Liver (tissue), 9 donors: ENCODE results near the gene TMPRSS6. TPM values are rescaled to one million over a fixed set of nuclear protein-coding genes. Genes with fewer than 3 reads are reported as not detected.
A peak's percentile ranks its signal among the peaks of the same experiment; 100 is the strongest.

Experiments used
- DNase-seq: peaks from one replicate; pipeline ENCODE4 v3.0.0-alpha.2; 2017; ENCODE audit warnings: low spot score
- H3K27ac ChIP-seq, 2 donors: one replicate each; pipeline ENCODE4 v1.7.0; 2013; ENCODE audit warnings: inconsistent platforms in 2 of 2, low read length in 2 of 2, control low read depth in 1 of 2, low read depth in 1 of 2, mild to moderate bottlenecking in 1 of 2
- H3K27me3 ChIP-seq, 4 donors: one replicate each; pipeline versions ENCODE4 v1.6.1 to v1.7.0; 2013; ENCODE audit warnings: low read length in 3 of 4, inconsistent platforms in 1 of 4, mild to moderate bottlenecking in 1 of 4, moderate library complexity in 1 of 4; ENCODE audit not compliant: control insufficient read depth in 4 of 4, insufficient read depth in 4 of 4
- H3K36me3 ChIP-seq, 4 donors: one replicate each; pipeline versions ENCODE4 v1.6.1 to v1.7.0; 2013; ENCODE audit warnings: low read length in 3 of 4, mild to moderate bottlenecking in 3 of 4, low read depth in 1 of 4, moderate library complexity in 1 of 4; ENCODE audit not compliant: control insufficient read depth in 4 of 4, insufficient read depth in 3 of 4
- H3K4me1 ChIP-seq, 4 donors: one replicate each; pipeline versions ENCODE4 v1.6.1 to v1.7.0; 2013; ENCODE audit warnings: low read length in 3 of 4, mild to moderate bottlenecking in 3 of 4, moderate library complexity in 1 of 4; ENCODE audit not compliant: control insufficient read depth in 4 of 4, insufficient read depth in 4 of 4
- H3K4me3 ChIP-seq, 3 donors: one replicate each; pipeline versions ENCODE4 v1.6.1 to v1.7.0; 2013; ENCODE audit warnings: low read length in 3 of 3, control low read depth in 1 of 3, low read depth in 1 of 3, mild to moderate bottlenecking in 1 of 3
- H3K9ac ChIP-seq, 2 donors: one replicate each; pipeline ENCODE4 v1.7.0; 2013; ENCODE audit warnings: low read length in 2 of 2, mild to moderate bottlenecking in 2 of 2, moderate library complexity in 2 of 2, control low read depth in 1 of 2, low read depth in 1 of 2
- H3K9me3 ChIP-seq, 4 donors: one replicate each; pipeline versions ENCODE4 v1.6.1 to v1.7.0; 2013; ENCODE audit warnings: low read length in 3 of 4; ENCODE audit not compliant: control insufficient read depth in 4 of 4
- ATF3 ChIP-seq: IDR thresholded peaks from 2 replicates; pipeline ENCODE4 v1.6.1; 2016; ENCODE audit warnings: antibody characterized with exemption
- CTCF ChIP-seq: fragments of 150-350 bp; IDR thresholded peaks from 2 replicates; pipeline ENCODE4 v1.5.1; 2017; ENCODE audit warnings: improper control_type of control experiment, low read depth, low read length; ENCODE audit not compliant: missing input control
- EGR1 ChIP-seq, 2 donors: IDR thresholded peaks; 2 replicates each; pipeline ENCODE4 v1.6.1; 2016 to 2018; ENCODE audit warnings: antibody characterized with exemption in 2 of 2, low read depth in 2 of 2
- FOXA1 ChIP-seq: IDR thresholded peaks from 2 replicates; pipeline ENCODE4 v1.6.1; 2016; ENCODE audit warnings: antibody characterized with exemption
- FOXA2 ChIP-seq: IDR thresholded peaks from 2 replicates; pipeline ENCODE4 v1.6.1; 2016; ENCODE audit warnings: antibody characterized with exemption
- GABPA ChIP-seq, 2 donors: IDR thresholded peaks in 1 of 2; conservative IDR thresholded peaks in 1 of 2; 2 replicates each; pipeline ENCODE4 v1.6.1; 2016; ENCODE audit warnings: antibody characterized with exemption in 2 of 2, mild to moderate bottlenecking in 1 of 2, moderate library complexity in 1 of 2
- HNF4A ChIP-seq, 2 donors: conservative IDR thresholded peaks; 2 replicates each; pipeline ENCODE4 v1.6.1; 2016; ENCODE audit warnings: antibody characterized with exemption in 2 of 2, mild to moderate bottlenecking in 2 of 2
- HNF4G ChIP-seq: IDR thresholded peaks from 2 replicates; pipeline ENCODE4 v1.6.1; 2016; ENCODE audit warnings: antibody characterized with exemption
- JUND ChIP-seq, 2 donors: IDR thresholded peaks; 2 replicates each; pipeline ENCODE4 v1.6.1; 2016; ENCODE audit warnings: antibody characterized with exemption in 2 of 2
- MAX ChIP-seq: IDR thresholded peaks from 2 replicates; pipeline ENCODE4 v1.6.1; 2016; ENCODE audit warnings: antibody characterized with exemption
- NR2F2 ChIP-seq: IDR thresholded peaks from 2 replicates; pipeline ENCODE4 v1.6.1; 2016; ENCODE audit warnings: antibody characterized with exemption
- REST ChIP-seq: IDR thresholded peaks from 2 replicates; pipeline ENCODE4 v1.6.1; 2016; ENCODE audit warnings: antibody characterized with exemption, mild to moderate bottlenecking
- RXRA ChIP-seq, 2 donors: IDR thresholded peaks; 2 replicates each; pipeline ENCODE4 v1.6.1; 2017 to 2018; ENCODE audit warnings: antibody characterized with exemption in 2 of 2, mild to moderate bottlenecking in 1 of 2
- SP1 ChIP-seq: IDR thresholded peaks from 2 replicates; pipeline ENCODE4 v1.6.1; 2018; ENCODE audit warnings: antibody characterized with exemption, mild to moderate bottlenecking
- TAF1 ChIP-seq: conservative IDR thresholded peaks from 2 replicates; pipeline ENCODE4 v1.6.1; 2016; ENCODE audit warnings: antibody characterized with exemption, mild to moderate bottlenecking
- YY1 ChIP-seq: IDR thresholded peaks from 2 replicates; pipeline ENCODE4 v1.6.1; 2016; ENCODE audit warnings: antibody characterized with exemption, mild to moderate bottlenecking
- ZBTB33 ChIP-seq: IDR thresholded peaks from 2 replicates; pipeline ENCODE4 v1.6.1; 2016; ENCODE audit warnings: antibody characterized with exemption
- WGBS: extraction: QIAGEN DNeasy Blood & Tissue Kit; methylation state at CpG from one replicate; pipeline ENCODE4 v1.1.7; 2013; 5-methylcytosine and 5-hydroxymethylcytosine counted together
- polyA plus RNA-seq, 2 donors: library from polyadenylated mRNA; stranded (reverse) in 1 of 2; unstranded in 1 of 2; fragments of 200-250 nt in 1 of 2; fragments of >200 nt in 1 of 2; fragmentation: Nextera tagmentation in 1 of 2; extraction: Ambion mirVana in 1 of 2; gene quantifications; one replicate each; pipeline versions ENCODE4 v1.2.1 to v1.2.3, GENCODE V29; 2013 to 2015
- total RNA-seq, 2 donors: library from RNA; depleted of rRNA; stranded (reverse); fragments of >200 nt; gene quantifications; one replicate each; pipeline ENCODE4 v1.2.3, GENCODE V29; 2014
- donor health status: healthy.
- donor health status: healthy.
- donor health status: healthy.
- donor health status: healthy.
- donor health status: healthy.

TMPRSS6 gene
- total and polyA plus RNA-seq, 4 donors = 12.6 to 47.1 (median 39.9) TPM

- Histone ChIP-seq H3K27ac (no peak within 1 kb of the TSS), H3K4me3 (peak within 1 kb of the TSS; percentile 12 to 57 (median 20)), H3K9ac (no peak within 1 kb of the TSS), H3K27me3 (no peaks in the 10 kb centered on the region), H3K9me3 (no peaks in the 10 kb centered on the region), H3K36me3 (no peaks in the 10 kb centered on the region), H3K4me1 (peaks cover 0 to 9% (median 2%) of the 10 kb centered on the region in 4 donors)
- TF ChIP-seq RXRA (IDR thresholded peaks at IDR 0.05) = no peak
- no peak for TF ChIP-seq HNF4A (conservative IDR thresholded peaks at IDR 0.05)
- no peak for TF ChIP-seq EGR1 (IDR thresholded peaks at IDR 0.05; ENCODE audit: low read depth in 2 of 2)
- TF ChIP-seq NR2F2 = no peak
- TF ChIP-seq YY1 = no peak
- TF ChIP-seq CTCF = no peak
- no peak for TF ChIP-seq MAX
- no peak for TF ChIP-seq HNF4G
- TF ChIP-seq JUND (IDR thresholded peaks at IDR 0.05) = no peak
- no peak for TF ChIP-seq SP1
- no peak for TF ChIP-seq FOXA2
- no peak for TF ChIP-seq ATF3
- peak; percentile 51 for DNase-seq
- WGBS = 11% methylated on average over 89 of the region's 89 CpGs
These were observed 57.8 kb downstream of the TMPRSS6 start, which contains the start of gene KCTD17 for GRCh38 chr22:37051391-37052385. KCTD17 (plus strand) TSS chr22:37051742; CDS start chr22:37051761, 19 bp downstream.

- peaks cover 0 to 9% (median 2%) of the 10 kb centered on the region in 4 donors for H3K4me1 ChIP-seq
- no peak overlapping the region for H3K9ac ChIP-seq
- H3K27me3 ChIP-seq = no peaks in the 10 kb centered on the region
- H3K36me3 ChIP-seq = no peaks in the 10 kb centered on the region
- DNase-seq = no peak
- H3K4me3 ChIP-seq = no peak overlapping the region
- no peak for TF ChIP-seq SP1
- no peak for TF ChIP-seq ATF3
- no peak for TF ChIP-seq NR2F2
- no peak for TF ChIP-seq HNF4A (conservative IDR thresholded peaks at IDR 0.05)
- TF ChIP-seq MAX = no peak
- no peak for TF ChIP-seq FOXA1
- TF ChIP-seq HNF4G = no peak
- TF ChIP-seq REST = no peak
- TF ChIP-seq FOXA2 = no peak
- no peak for TF ChIP-seq CTCF
- TF ChIP-seq GABPA (IDR thresholded peaks at IDR 0.05 in 1 of 2, conservative IDR thresholded peaks at IDR 0.05 in 1 of 2) = no peak
- no peak for TF ChIP-seq EGR1 (IDR thresholded peaks at IDR 0.05; ENCODE audit: low read depth in 2 of 2)
- no peak for TF ChIP-seq TAF1
- TF ChIP-seq ZBTB33 = no peak
- TF ChIP-seq YY1 = no peak
- no peak for TF ChIP-seq RXRA (IDR thresholded peaks at IDR 0.05)
- H3K9me3 ChIP-seq = no peaks in the 10 kb centered on the region
- no peak overlapping the region for H3K27ac ChIP-seq
- WGBS = 84% methylated on average over 6 of the region's 6 CpGs
These were observed 58.6 kb downstream of the TMPRSS6 start for GRCh38 chr22:37050913-37051312.
